OCI-LY7 (cell line): ENCODE results near the gene PTGER3. TPM values are rescaled to one million over a fixed set of nuclear protein-coding genes. Genes with fewer than 3 reads are reported as not detected.
A peak's percentile ranks its signal among the peaks of the same experiment; 100 is the strongest.

Experiments
- BruUV-seq: library from RNA; stranded (reverse); fragments of 400-500 nt; replicated peaks from 2 replicates; lab custom pipeline; 2021; lab: Mats Ljungman, UMichigan
- CTCF ChIA-PET: fragments of 300-600 bp; sonication (Branson Sonifier 250); formaldehyde crosslinking; loops from one replicate; lab custom pipeline; 2022; ENCODE audit warnings: antibody characterized with exemption; ENCODE audit not compliant: unreplicated experiment; lab: Charles Lee
- POLR2A ChIA-PET: fragments of 300-600 bp; sonication (Branson Sonifier 250); formaldehyde crosslinking; loops from one replicate; lab custom pipeline; 2022; ENCODE audit warnings: antibody characterized with exemption; lab: Charles Lee
- DNase-seq: peaks from one replicate; pipeline ENCODE4 v3.0.0-alpha.2; 2015; ENCODE audit warnings: low spot score
- H2AFZ ChIP-seq: fragments of 200-600 bp; sonication (generic), shearing (Covaris generic); 2 replicates; pipeline ENCODE4 v1.6.1; 2014; ENCODE audit warnings: mild to moderate bottlenecking, antibody characterized with exemption, low read length, moderate library complexity
- H3K27ac ChIP-seq: fragments of 200-600 bp; sonication (generic); 2 replicates; pipeline ENCODE4 v1.5.1; 2014; ENCODE audit warnings: mixed run types, low read depth, mild to moderate bottlenecking, moderate library complexity, low read length, inconsistent platforms; ENCODE audit not compliant: poor library complexity, severe bottlenecking
- H3K36me3 ChIP-seq: fragments of 200-600 bp; sonication (generic); 2 replicates; pipeline ENCODE4 v1.6.1; 2014; ENCODE audit warnings: mild to moderate bottlenecking, antibody characterized with exemption, low read length, moderate library complexity, mixed read lengths; ENCODE audit not compliant: insufficient read depth
- H3K4me1 ChIP-seq: fragments of 200-600 bp; sonication (generic); 2 replicates; pipeline ENCODE4 v1.5.1; 2014; ENCODE audit warnings: mild to moderate bottlenecking, low read length; ENCODE audit not compliant: insufficient read depth, poor library complexity, severe bottlenecking
- H3K4me2 ChIP-seq: fragments of 200-600 bp; sonication (generic); 2 replicates; pipeline ENCODE4 v1.6.1; 2014; ENCODE audit warnings: mild to moderate bottlenecking, low read length
- H3K4me3 ChIP-seq: fragments of 200-600 bp; sonication (generic); 2 replicates; pipeline ENCODE4 v1.5.1; 2014; ENCODE audit warnings: mild to moderate bottlenecking, low read depth, low read length; ENCODE audit not compliant: poor library complexity, severe bottlenecking
- H3K79me2 ChIP-seq: fragments of 200-600 bp; sonication (generic); 2 replicates; pipeline ENCODE4 v1.6.1; 2016; ENCODE audit warnings: low read depth, mild to moderate bottlenecking, low read length, moderate library complexity, mixed read lengths; ENCODE audit not compliant: insufficient read depth
- H3K9me2 ChIP-seq: fragments of 200-600 bp; sonication (generic); 2 replicates; pipeline ENCODE4 v1.6.1; 2016; ENCODE audit warnings: mild to moderate bottlenecking, low read length, mixed read lengths; ENCODE audit not compliant: insufficient read depth
- H3K9me3 ChIP-seq: fragments of 200-600 bp; sonication (generic); 2 replicates; pipeline ENCODE4 v1.6.1; 2014; ENCODE audit warnings: mild to moderate bottlenecking, mixed run types, low read length, mixed read lengths
- H4K20me1 ChIP-seq: fragments of 200-600 bp; sonication (generic); 2 replicates; pipeline ENCODE4 v1.6.1; 2014; ENCODE audit warnings: mild to moderate bottlenecking, antibody characterized with exemption, low read length, moderate library complexity, mixed read lengths; ENCODE audit not compliant: insufficient read depth
- EZH2phosphoT487 ChIP-seq: fragments of 200-600 bp; sonication (generic); IDR thresholded peaks from 2 replicates; pipeline ENCODE4 v1.6.1; 2018; ENCODE audit warnings: low read depth, borderline replicate concordance, mild to moderate bottlenecking, mixed run types, antibody characterized with exemption, low read length, moderate library complexity, mixed read lengths
- intact Hi-C: fragments of 100-400 bp; cut with micrococcal nuclease; formaldehyde crosslinking; loops from one replicate; pipeline ENCODE4 v1.10.0; 2022; ENCODE audit not compliant: unreplicated experiment
- total RNA-seq, 2 experiments: library from RNA; depleted of rRNA in 1 of 2; stranded (reverse); fragments of >200 nt in 1 of 2; shearing (Covaris generic) in 1 of 2; gene quantifications; 2 replicates each; pipeline ENCODE4 v1.2.3, GENCODE V29; 2014 to 2022
- TF ChIP-seq, protein P1 (sequence below): fragments of 200-600 bp; sonication (generic); conservative IDR thresholded peaks from 2 replicates; pipeline ENCODE4 v1.5.1; 2014; ENCODE audit warnings: mild to moderate bottlenecking, antibody characterized with exemption, low read length, moderate library complexity, mixed read lengths

Gene PTGER3
- total RNA-seq, 2 experiments from 2014 or later = 0.13 TPM; not detected in 1

DNA sequence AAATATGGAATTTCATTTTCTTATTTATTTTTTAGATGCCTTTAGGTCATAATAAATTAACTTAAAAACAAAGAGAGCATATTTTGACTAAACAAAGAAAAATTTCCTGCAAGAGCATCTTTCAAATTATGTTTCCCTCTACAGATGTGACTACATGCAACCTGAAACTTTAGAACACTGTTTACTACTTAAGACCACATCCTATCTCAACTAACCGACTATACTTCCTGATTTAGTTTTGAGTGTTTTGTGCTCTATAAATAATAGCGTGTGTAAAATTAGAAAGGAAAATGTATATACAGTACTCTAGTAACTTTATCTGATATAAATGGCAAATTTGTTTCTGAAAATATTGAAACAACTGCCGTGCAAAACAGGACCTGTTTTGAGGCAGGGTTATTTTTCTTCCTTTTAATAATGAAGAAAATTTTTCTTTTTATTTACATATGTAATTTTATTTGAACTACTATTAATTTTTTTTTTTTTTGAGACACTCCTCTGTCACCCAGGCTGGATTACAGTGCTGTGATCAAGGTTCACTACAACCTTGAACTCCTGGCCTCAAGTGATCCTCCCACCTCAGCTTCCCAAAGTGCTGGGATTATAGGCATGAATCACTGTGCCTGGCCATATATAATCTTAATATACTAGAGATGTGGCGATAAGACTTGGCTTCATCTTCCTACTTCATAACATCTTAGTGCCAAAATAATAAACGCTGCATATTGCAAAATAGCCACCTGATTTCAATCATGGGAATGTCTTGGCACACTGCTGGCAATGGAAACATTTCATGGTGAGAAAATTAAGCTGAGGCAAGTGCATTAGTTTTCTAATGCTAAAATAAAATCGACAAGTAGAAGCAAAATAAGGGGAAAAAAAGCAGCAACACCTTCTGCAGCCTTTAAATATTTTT lies 21.0 kb upstream of the PTGER3 start:
- H4K20me1 ChIP-seq = peaks cover 16% of the 10 kb centered on the region
- DNase-seq = peak; percentile 28
- H3K4me3 ChIP-seq = no peak overlapping the region
- H2AFZ ChIP-seq = no peak overlapping the region
- peaks cover 15% of the 10 kb centered on the region for H3K79me2 ChIP-seq
- POLR2A ChIA-PET = interaction anchor here (1.0 to 1.3 kb wide), 2 partner anchors 11 to 12 kb away, joined by 3 to 4 read pairs; partner anchors contain the start of gene ZRANB2
- H3K36me3 ChIP-seq = peaks cover 97% of the 10 kb centered on the region
- peaks cover 11% of the 10 kb centered on the region for H3K4me1 ChIP-seq
- intact Hi-C loops = loop anchor here (10.0 kb wide), 1 partner anchor 824 kb away; no protein-coding TSS in a partner anchor
- CTCF ChIA-PET = no interaction called here
- H3K9me2 ChIP-seq = no peaks in the 10 kb centered on the region
- no peak overlapping the region for H3K4me2 ChIP-seq
- TF ChIP-seq, protein P1, sequence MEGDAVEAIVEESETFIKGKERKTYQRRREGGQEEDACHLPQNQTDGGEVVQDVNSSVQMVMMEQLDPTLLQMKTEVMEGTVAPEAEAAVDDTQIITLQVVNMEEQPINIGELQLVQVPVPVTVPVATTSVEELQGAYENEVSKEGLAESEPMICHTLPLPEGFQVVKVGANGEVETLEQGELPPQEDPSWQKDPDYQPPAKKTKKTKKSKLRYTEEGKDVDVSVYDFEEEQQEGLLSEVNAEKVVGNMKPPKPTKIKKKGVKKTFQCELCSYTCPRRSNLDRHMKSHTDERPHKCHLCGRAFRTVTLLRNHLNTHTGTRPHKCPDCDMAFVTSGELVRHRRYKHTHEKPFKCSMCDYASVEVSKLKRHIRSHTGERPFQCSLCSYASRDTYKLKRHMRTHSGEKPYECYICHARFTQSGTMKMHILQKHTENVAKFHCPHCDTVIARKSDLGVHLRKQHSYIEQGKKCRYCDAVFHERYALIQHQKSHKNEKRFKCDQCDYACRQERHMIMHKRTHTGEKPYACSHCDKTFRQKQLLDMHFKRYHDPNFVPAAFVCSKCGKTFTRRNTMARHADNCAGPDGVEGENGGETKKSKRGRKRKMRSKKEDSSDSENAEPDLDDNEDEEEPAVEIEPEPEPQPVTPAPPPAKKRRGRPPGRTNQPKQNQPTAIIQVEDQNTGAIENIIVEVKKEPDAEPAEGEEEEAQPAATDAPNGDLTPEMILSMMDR = no peak
- TF ChIP-seq EZH2phosphoT487 = no peak
- H3K27ac ChIP-seq = peak overlapping the region; percentile 19
- no peaks in the 10 kb centered on the region for H3K9me3 ChIP-seq
- BruUV-seq = no TSS peak

GRCh38 chr1:71054791-71055190 lies 7.2 kb upstream of the PTGER3 start:
- H3K27ac ChIP-seq = no peak overlapping the region
- no peaks in the 10 kb centered on the region for H3K79me2 ChIP-seq
- ChIA-PET CTCF (no interaction called here), POLR2A (no interaction called here)
- H3K4me2 ChIP-seq = no peak overlapping the region
- TF ChIP-seq, protein P1 = no peak
- TF ChIP-seq EZH2phosphoT487 = no peak
- H4K20me1 ChIP-seq = no peaks in the 10 kb centered on the region
- BruUV-seq = no TSS peak
- H3K9me2 ChIP-seq = no peaks in the 10 kb centered on the region
- H3K4me1 ChIP-seq = no peaks in the 10 kb centered on the region
- H3K36me3 ChIP-seq = peaks cover 31% of the 10 kb centered on the region
- H3K4me3 ChIP-seq = no peak overlapping the region
- no peak for DNase-seq
- intact Hi-C loops = no loop called here
- H2AFZ ChIP-seq = no peak overlapping the region
- no peaks in the 10 kb centered on the region for H3K9me3 ChIP-seq

DNA sequence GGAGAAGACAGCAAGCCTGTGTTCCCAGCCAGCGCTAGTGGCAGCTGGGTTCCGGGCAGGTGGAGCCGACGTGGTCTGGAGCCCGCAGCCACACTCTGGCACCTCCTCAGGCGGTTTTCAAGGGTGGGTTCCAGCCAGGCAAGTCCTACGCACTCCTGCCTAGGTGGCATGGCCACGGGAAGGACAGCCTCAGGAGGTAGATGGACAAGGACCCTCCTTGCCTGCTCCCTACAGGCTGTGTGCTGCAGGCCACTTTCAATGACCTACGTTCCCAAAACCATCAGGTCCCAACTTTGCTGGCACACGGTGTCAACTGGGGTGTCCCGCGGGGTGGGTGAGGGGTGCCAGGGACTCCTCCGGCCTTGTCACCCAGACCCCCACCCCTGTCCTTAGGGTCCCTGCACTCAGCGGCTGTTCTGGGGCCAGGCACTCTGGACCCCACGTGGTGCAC lies 6.7 kb upstream of the PTGER3 start:
- H3K4me3 ChIP-seq = no peak overlapping the region
- H3K79me2 ChIP-seq = no peaks in the 10 kb centered on the region
- TF ChIP-seq, protein P1 = no peak
- no peak for TF ChIP-seq EZH2phosphoT487
- H3K4me1 ChIP-seq = no peaks in the 10 kb centered on the region
- no peak for DNase-seq
- peaks cover 27% of the 10 kb centered on the region for H3K36me3 ChIP-seq
- no peak overlapping the region for H2AFZ ChIP-seq
- CTCF ChIA-PET = no interaction called here
- H3K4me2 ChIP-seq = no peak overlapping the region
- no peak overlapping the region for H3K27ac ChIP-seq
- intact Hi-C loops = no loop called here
- POLR2A ChIA-PET = no interaction called here
- H3K9me2 ChIP-seq = no peaks in the 10 kb centered on the region
- H4K20me1 ChIP-seq = no peaks in the 10 kb centered on the region
- H3K9me3 ChIP-seq = no peaks in the 10 kb centered on the region
- BruUV-seq = no TSS peak
